Neuronal stem cell (in vitro differentiated cells): ENCODE results near the gene COL6A5.
A peak's percentile ranks its signal among the peaks of the same experiment; 100 is the strongest.

Source experiments
- DNase-seq: peaks from one replicate; pipeline ENCODE4 v3.0.0-alpha.2; 2013; ENCODE audit warnings: low spot score
- H2AFZ ChIP-seq: one replicate; pipeline ENCODE4 v1.6.1; 2013; ENCODE audit warnings: mild to moderate bottlenecking, low read length, inconsistent platforms
- H2AK5ac ChIP-seq: 2 replicates; pipeline ENCODE4 v1.6.1; 2013; ENCODE audit warnings: low read depth, mild to moderate bottlenecking, inconsistent platforms, low read length, moderate library complexity, mixed read lengths
- H2BK120ac ChIP-seq: 2 replicates; pipeline ENCODE4 v1.6.1; 2013; ENCODE audit warnings: low read depth, mild to moderate bottlenecking, inconsistent platforms, low read length, moderate library complexity, mixed read lengths
- H2BK12ac ChIP-seq: one replicate; pipeline ENCODE4 v1.6.1; 2013; ENCODE audit warnings: low read length, inconsistent platforms
- H2BK15ac ChIP-seq: 2 replicates; pipeline ENCODE4 v1.6.1; 2013; ENCODE audit warnings: mild to moderate bottlenecking, low read length, inconsistent platforms, mixed read lengths
- H2BK5ac ChIP-seq: one replicate; pipeline ENCODE4 v1.6.1; 2013; ENCODE audit warnings: inconsistent platforms, mild to moderate bottlenecking, low read length, moderate library complexity
- H3K14ac ChIP-seq: one replicate; pipeline ENCODE4 v1.6.1; 2013; ENCODE audit warnings: low read length, inconsistent platforms
- H3K18ac ChIP-seq: 2 replicates; pipeline ENCODE4 v1.6.1; 2013; ENCODE audit warnings: low read length, inconsistent platforms
- H3K23ac ChIP-seq: 2 replicates; pipeline ENCODE4 v1.6.1; 2013; ENCODE audit warnings: low read depth, mild to moderate bottlenecking, mixed read lengths, low read length, inconsistent platforms; ENCODE audit not compliant: poor library complexity
- H3K27ac ChIP-seq: replicated peaks from 3 replicates; pipeline ENCODE4 v1.5.1; 2013; ENCODE audit warnings: low read length, inconsistent platforms
- H3K27me3 ChIP-seq, 3 experiments: 2 replicates each; pipeline ENCODE4 v1.6.1; 2013; ENCODE audit warnings: low read length in 3 of 3, mild to moderate bottlenecking in 2 of 3, inconsistent platforms in 1 of 3, low read depth in 1 of 3, mixed read lengths in 1 of 3, moderate library complexity in 1 of 3; ENCODE audit not compliant: control insufficient read depth in 3 of 3, insufficient read depth in 3 of 3
- H3K36me3 ChIP-seq, 2 donors: replicated peaks in 1 of 2; 2 replicates each; pipeline ENCODE4 v1.6.1; 2013; ENCODE audit warnings: low read length in 2 of 2; ENCODE audit not compliant: control insufficient read depth in 2 of 2, insufficient read depth in 2 of 2
- H3K4ac ChIP-seq: 2 replicates; pipeline ENCODE4 v1.6.1; 2013; ENCODE audit warnings: inconsistent platforms, mild to moderate bottlenecking, low read length, moderate library complexity
- H3K4me1 ChIP-seq, 2 donors: 1 replicate in 1 of 2; 2 replicates in 1 of 2; pipeline ENCODE4 v1.6.1; 2013; ENCODE audit warnings: low read length in 2 of 2, low read depth in 1 of 2; ENCODE audit not compliant: control insufficient read depth in 2 of 2, insufficient read depth in 1 of 2
- H3K4me2 ChIP-seq: one replicate; pipeline ENCODE4 v1.6.1; 2013; ENCODE audit warnings: mild to moderate bottlenecking, low read length, inconsistent platforms; ENCODE audit not compliant: insufficient read depth, poor library complexity, severe bottlenecking
- H3K4me3 ChIP-seq, 2 donors: 2 replicates each; pipeline ENCODE4 v1.5.1; 2013; ENCODE audit warnings: low read length in 2 of 2, mild to moderate bottlenecking in 2 of 2, inconsistent platforms in 1 of 2, moderate library complexity in 1 of 2
- H3K79me1 ChIP-seq: one replicate; pipeline ENCODE4 v1.6.1; 2013; ENCODE audit warnings: low read depth, mild to moderate bottlenecking, inconsistent platforms, low read length, moderate library complexity
- H3K9ac ChIP-seq: one replicate; pipeline ENCODE4 v1.6.1; 2013; ENCODE audit warnings: mild to moderate bottlenecking, low read depth, low read length, inconsistent platforms; ENCODE audit not compliant: poor library complexity
- H3K9me3 ChIP-seq, 2 donors: replicated peaks in 1 of 2; 2 replicates each; pipeline versions ENCODE3 to v1.6.1; 2013; ENCODE audit warnings: low read length in 2 of 2, mild to moderate bottlenecking in 2 of 2, inconsistent platforms in 1 of 2, low read depth in 1 of 2, mixed read lengths in 1 of 2, moderate library complexity in 1 of 2; ENCODE audit not compliant: control insufficient read depth in 2 of 2, insufficient read depth in 1 of 2
- H4K8ac ChIP-seq: one replicate; pipeline ENCODE4 v1.6.1; 2013; ENCODE audit warnings: low read depth, mild to moderate bottlenecking, inconsistent platforms, low read length, moderate library complexity
- H4K91ac ChIP-seq: one replicate; pipeline ENCODE4 v1.6.1; 2013; ENCODE audit warnings: low read length, low read depth, mild to moderate bottlenecking, inconsistent platforms; ENCODE audit not compliant: poor library complexity
- WGBS, 2 donors: extraction: QIAGEN DNeasy Blood & Tissue Kit; methylation state at CpG; one replicate each; pipeline ENCODE4 v1.1.7; 2013; ENCODE audit warnings: missing lambda C conversion rate in 2 of 2, mixed read lengths in 1 of 2; ENCODE audit not compliant: insufficient read length in 2 of 2, insufficient replicate concordance in 1 of 2; ENCODE audit errors: extremely low coverage in 2 of 2; 5-methylcytosine and 5-hydroxymethylcytosine counted together

COL6A5 gene

DNA sequence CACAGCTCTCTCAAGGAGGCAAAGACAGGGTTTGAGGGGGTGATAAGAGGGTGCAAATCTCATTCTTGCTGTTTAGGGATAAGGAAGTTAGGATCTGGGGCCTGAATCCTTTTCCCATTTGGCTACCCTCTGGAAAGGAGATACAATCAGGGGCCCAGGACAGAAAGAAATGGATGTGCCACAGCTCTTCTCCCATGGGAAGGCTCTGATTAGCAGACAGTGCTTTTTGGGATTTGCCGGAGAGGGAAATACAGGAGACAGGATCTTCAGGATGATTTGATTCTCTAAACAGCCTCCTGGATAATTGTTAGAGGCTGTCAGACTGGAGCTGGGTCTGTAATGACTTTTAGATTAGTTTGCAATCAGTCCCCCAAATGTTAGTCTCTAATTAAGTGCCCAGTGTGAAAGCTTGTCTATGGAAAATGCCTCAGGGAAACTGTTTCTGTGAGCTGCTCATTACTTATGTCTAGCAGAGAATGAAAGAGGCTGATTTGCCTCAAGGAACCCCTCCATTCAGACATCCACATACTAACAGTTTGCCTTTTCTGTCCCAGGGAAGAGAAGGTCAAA lies 67.6 kb downstream of the COL6A5 start:
- Histone ChIP-seq H2BK5ac (no peak overlapping the region), H2BK15ac (no peak overlapping the region), H3K4me3 (no peak overlapping the region), H3K4me2 (no peak overlapping the region), H3K9ac (no peak overlapping the region), H3K23ac (no peak overlapping the region), H3K9me3 (peaks cover 0 to 4% of the 10 kb centered on the region in 2 donors), H2BK12ac (no peak overlapping the region), H3K27me3 (no peaks in the 10 kb centered on the region), H3K4ac (no peak overlapping the region), H3K14ac (no peak overlapping the region), H2AFZ (no peak overlapping the region), H3K27ac (peak overlapping the region; percentile 7), H3K18ac (no peak overlapping the region), H3K79me1 (no peaks in the 10 kb centered on the region), H3K36me3 (no peaks in the 10 kb centered on the region), H2AK5ac (no peak overlapping the region), H4K8ac (no peak overlapping the region), H4K91ac (no peak overlapping the region), H3K4me1 (peaks cover 0 to 10% of the 10 kb centered on the region in 2 donors), H2BK120ac (no peak overlapping the region)
- WGBS, 2 donors: no CpG with 5 or more reads among the region's 1 CpG
- no peak for DNase-seq

DNA sequence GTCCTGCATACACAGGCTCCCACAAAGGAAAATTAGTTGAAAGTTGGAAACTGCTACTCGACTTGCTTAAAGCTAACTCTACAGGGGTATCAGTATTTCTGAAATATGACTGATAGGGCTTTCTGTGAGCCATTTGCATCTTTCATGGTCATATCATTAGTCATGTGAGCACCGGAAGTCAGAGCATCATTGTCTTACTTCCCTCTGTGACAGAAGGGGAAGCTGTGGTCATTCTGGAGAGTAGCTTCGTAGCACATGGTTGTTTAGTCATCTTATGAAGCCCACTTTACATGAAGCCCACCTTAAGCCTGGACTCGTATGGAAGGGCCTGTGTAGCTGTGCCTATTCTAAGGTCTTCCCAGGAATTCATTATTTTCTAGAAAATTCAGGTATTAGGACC lies 69.0 kb downstream of the COL6A5 start:
- no peak overlapping the region for H3K9ac ChIP-seq
- H4K91ac ChIP-seq: no peak overlapping the region
- no peaks in the 10 kb centered on the region for H3K36me3 ChIP-seq
- no peak overlapping the region for H3K23ac ChIP-seq
- H2BK15ac ChIP-seq: no peak overlapping the region
- no peak overlapping the region for H3K18ac ChIP-seq
- H2BK120ac ChIP-seq: no peak overlapping the region
- H3K79me1 ChIP-seq: no peaks in the 10 kb centered on the region
- DNase-seq: no peak
- no peak overlapping the region for H3K4me3 ChIP-seq
- H2AFZ ChIP-seq: no peak overlapping the region
- H3K4me2 ChIP-seq: no peak overlapping the region
- no peaks in the 10 kb centered on the region for H3K9me3 ChIP-seq
- H3K4me1 ChIP-seq: peaks cover 0 to 10% of the 10 kb centered on the region in 2 donors
- H3K27ac ChIP-seq: no peak overlapping the region
- H3K14ac ChIP-seq: no peak overlapping the region
- H3K27me3 ChIP-seq: no peaks in the 10 kb centered on the region
- H2BK5ac ChIP-seq: no peak overlapping the region
- no peak overlapping the region for H2BK12ac ChIP-seq
- whole genome bisulfite sequencing, 2 donors: no CpG with 5 or more reads among the region's 4 CpGs
- H3K4ac ChIP-seq: no peak overlapping the region
- H4K8ac ChIP-seq: no peak overlapping the region
- H2AK5ac ChIP-seq: no peak overlapping the region

DNA sequence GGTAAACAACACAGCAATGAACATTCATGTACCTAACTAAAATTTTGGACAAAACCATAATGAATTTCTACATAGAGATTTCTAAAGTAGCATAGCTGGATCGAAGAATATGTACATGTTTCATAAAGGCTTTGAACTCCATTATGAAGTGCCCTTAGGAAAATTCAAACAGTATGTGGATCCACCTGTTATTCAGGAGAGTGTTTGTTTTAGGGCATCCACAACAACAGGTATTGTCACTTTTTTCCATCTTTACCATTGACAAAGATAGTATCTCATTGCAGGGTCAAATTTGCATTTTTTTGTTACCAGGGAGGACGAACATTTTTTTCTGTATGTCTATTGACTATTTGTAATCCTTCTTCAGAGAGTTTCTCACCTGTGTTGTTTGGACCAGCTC lies 75.0 kb downstream of the COL6A5 start:
- DNase-seq: no peak
- no peak overlapping the region for H2BK12ac ChIP-seq
- no peak overlapping the region for H2AK5ac ChIP-seq
- no peaks in the 10 kb centered on the region for H3K9me3 ChIP-seq
- no peak overlapping the region for H3K27ac ChIP-seq
- H2BK5ac ChIP-seq: no peak overlapping the region
- no peak overlapping the region for H4K8ac ChIP-seq
- no peak overlapping the region for H3K9ac ChIP-seq
- no peak overlapping the region for H2AFZ ChIP-seq
- H3K27me3 ChIP-seq: no peaks in the 10 kb centered on the region
- no peaks in the 10 kb centered on the region for H3K4me1 ChIP-seq
- H3K18ac ChIP-seq: no peak overlapping the region
- H3K4ac ChIP-seq: no peak overlapping the region
- H3K36me3 ChIP-seq: no peaks in the 10 kb centered on the region
- no peak overlapping the region for H3K4me3 ChIP-seq
- no peak overlapping the region for H3K23ac ChIP-seq
- H3K14ac ChIP-seq: no peak overlapping the region
- no peaks in the 10 kb centered on the region for H3K79me1 ChIP-seq
- H2BK15ac ChIP-seq: no peak overlapping the region
- WGBS, 2 donors: no CpG with 5 or more reads among the region's 2 CpGs
- H2BK120ac ChIP-seq: no peak overlapping the region
- no peak overlapping the region for H3K4me2 ChIP-seq
- no peak overlapping the region for H4K91ac ChIP-seq

DNA sequence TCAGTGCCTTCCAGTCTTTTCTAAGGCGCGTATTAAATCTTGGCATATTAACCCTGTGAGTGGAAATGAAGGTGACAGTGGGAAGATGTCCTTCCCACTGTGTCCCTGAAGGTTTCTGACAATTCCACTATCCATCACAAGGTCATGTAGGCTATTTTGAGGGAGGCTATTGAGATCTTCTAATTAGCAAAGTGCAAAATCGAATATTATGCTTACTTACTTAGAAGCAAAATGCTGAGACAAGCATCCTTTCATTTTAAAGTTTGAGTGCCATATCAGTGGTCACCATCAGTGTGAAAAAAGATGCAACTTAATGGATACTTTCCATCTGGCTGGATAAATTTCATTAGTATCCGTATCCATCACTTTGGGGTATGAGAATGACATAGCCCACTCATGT lies 77.6 kb downstream of the COL6A5 start:
- Histone ChIP-seq H3K36me3 (no peaks in the 10 kb centered on the region), H3K4me3 (no peak overlapping the region), H2BK15ac (no peak overlapping the region), H2BK12ac (no peak overlapping the region), H2BK120ac (no peak overlapping the region), H3K14ac (no peak overlapping the region), H3K79me1 (no peaks in the 10 kb centered on the region), H3K4me2 (no peak overlapping the region), H2AFZ (no peak overlapping the region), H3K9me3 (no peaks in the 10 kb centered on the region), H3K4ac (no peak overlapping the region), H3K27ac (no peak overlapping the region), H3K4me1 (no peaks in the 10 kb centered on the region), H4K91ac (no peak overlapping the region), H2AK5ac (no peak overlapping the region), H3K18ac (no peak overlapping the region), H2BK5ac (no peak overlapping the region), H3K9ac (no peak overlapping the region), H3K23ac (no peak overlapping the region), H3K27me3 (no peaks in the 10 kb centered on the region), H4K8ac (no peak overlapping the region)
- WGBS, 2 donors: no CpG with 5 or more reads among the region's 4 CpGs
- DNase-seq: no peak
